Stimulated activated CD8-positive, alpha-beta memory T cell treated with anti-CD3 and anti-CD28 coated beads, Interleukin-7, amount 100 ng/mL, for 4 hours (primary cell): ENCODE results near the gene GJA1.
"Not testable (repeated sequence)": the region's sequence is repeated elsewhere in the genome, so short reads cannot be mapped to it uniquely, and the experiment has no call there.

Source experiments
- DNase-seq, 2 donors: peaks; one replicate each; pipeline ENCODE4 v3.0.0-alpha.2; 2020; ENCODE audit warnings: low read depth in 2 of 2

GJA1 gene

DNA sequence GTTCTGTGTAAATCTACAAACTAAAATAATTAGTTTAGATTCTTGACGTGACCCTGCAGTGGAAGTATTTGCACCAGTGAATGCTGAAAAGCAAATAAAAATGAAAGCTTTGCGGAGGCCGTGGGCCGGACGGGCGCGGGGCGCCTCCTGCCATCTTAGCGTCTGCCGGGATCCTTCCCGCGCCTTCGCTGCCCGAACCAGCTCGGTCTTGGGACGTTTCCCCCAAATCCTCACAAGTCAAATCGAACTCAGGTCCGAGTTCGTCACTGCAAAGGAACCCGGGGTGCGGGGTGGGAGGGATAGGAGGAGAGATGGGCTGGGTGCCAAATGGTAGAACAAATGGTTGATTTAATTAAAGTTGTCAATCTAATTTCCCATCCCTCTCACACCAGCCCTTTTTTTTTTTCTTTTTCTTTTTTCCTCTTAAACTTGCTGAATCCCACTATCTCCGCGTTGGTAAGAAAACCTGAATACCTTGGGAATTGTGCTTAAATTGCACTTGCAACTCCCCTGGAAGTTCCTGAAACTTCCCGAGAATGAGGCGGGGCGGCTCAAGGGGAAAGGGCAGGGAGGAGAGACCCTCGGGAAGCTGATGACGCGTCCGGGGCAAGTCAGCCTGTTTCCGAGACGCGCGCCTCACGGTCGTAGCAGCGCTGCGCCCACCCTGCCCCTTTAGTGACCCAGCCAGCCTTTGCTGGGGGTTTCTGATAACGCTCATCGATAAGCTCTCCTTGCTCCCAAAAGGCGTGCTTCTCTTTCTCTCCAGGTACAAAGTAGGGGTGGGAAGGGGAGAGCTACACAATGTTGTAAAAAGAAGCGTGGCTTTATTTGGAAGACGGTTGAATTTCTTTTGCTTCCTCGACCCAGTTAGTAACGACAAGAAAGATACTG, 1.8 kb downstream of the GJA1 start:
- peak in 1 of 2 donors; percentile 1 for DNase-seq

- no peak for DNase-seq
These were observed 2.6 kb downstream of the GJA1 start for GRCh38 chr6:121437851-121438651.

- DNase-seq: no peak
These were observed 3.4 kb downstream of the GJA1 start for GRCh38 chr6:121438869-121439268.

DNA sequence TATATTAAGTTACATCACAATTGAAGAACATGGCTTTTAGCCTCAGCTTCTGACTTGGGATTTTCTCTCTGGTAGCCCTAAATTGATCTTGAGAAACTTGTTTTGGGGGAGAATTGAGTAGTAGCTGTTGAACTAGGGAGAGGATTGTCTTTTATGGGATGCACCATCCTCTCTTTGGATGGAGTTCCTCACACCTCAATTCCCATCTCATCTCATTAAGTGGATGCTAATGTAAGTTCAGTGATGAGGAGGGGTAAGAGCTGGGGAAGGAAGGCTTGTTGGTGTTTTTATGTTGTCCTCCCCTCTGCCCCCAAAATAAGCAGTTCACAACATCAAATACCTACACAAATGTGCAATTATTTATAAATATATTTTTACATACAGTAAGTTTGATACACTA, 4.0 kb downstream of the GJA1 start:
- no peak for DNase-seq

DNA sequence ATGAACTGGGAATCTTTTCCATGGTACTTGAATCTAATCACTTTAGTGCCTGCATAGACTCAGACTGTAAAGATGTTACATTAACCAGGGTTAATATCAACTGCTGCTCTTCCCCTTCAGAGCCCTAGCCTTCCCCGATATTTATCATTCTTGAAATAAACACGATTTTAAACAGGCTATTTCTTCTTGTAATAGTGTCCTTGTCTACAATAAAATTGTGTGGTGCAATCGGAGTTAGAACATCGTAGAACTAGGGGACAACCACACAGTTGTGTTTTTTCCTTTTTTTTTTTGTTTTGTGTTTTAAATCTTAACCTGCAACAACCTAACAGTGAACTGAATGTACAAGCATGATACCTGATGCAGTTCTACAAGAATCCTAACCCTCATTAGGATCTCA, 4.5 kb downstream of the GJA1 start:
- no peak for DNase-seq

- no peak for DNase-seq
These were observed 6.0 kb downstream of the GJA1 start for GRCh38 chr6:121441477-121441876.

GRCh38 chr6:121442576-121442975, 7.1 kb downstream of the GJA1 start:
- no peak for DNase-seq

- no peak for DNase-seq
These were observed 8.6 kb downstream of the GJA1 start for GRCh38 chr6:121443971-121444541.

- DNase-seq: not testable (repeated sequence)
These were observed 11.3 kb downstream of the GJA1 start for GRCh38 chr6:121446705-121447104.

DNA sequence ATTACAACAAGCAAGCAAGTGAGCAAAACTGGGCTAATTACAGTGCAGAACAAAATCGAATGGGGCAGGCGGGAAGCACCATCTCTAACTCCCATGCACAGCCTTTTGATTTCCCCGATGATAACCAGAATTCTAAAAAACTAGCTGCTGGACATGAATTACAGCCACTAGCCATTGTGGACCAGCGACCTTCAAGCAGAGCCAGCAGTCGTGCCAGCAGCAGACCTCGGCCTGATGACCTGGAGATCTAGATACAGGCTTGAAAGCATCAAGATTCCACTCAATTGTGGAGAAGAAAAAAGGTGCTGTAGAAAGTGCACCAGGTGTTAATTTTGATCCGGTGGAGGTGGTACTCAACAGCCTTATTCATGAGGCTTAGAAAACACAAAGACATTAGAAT, 12.3 kb downstream of the GJA1 start:
- DNase-seq: not testable (repeated sequence)

DNA sequence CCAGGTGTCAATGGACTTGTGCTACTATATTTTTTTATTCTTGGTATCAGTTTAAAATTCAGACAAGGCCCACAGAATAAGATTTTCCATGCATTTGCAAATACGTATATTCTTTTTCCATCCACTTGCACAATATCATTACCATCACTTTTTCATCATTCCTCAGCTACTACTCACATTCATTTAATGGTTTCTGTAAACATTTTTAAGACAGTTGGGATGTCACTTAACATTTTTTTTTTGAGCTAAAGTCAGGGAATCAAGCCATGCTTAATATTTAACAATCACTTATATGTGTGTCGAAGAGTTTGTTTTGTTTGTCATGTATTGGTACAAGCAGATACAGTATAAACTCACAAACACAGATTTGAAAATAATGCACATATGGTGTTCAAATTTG, 13.1 kb downstream of the GJA1 start:
- DNase-seq: not testable (repeated sequence)

DNA sequence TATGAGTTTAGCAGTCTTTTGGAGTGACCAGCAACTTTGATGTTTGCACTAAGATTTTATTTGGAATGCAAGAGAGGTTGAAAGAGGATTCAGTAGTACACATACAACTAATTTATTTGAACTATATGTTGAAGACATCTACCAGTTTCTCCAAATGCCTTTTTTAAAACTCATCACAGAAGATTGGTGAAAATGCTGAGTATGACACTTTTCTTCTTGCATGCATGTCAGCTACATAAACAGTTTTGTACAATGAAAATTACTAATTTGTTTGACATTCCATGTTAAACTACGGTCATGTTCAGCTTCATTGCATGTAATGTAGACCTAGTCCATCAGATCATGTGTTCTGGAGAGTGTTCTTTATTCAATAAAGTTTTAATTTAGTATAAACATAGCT, 13.9 kb downstream of the GJA1 start:
- DNase-seq: no peak

DNA sequence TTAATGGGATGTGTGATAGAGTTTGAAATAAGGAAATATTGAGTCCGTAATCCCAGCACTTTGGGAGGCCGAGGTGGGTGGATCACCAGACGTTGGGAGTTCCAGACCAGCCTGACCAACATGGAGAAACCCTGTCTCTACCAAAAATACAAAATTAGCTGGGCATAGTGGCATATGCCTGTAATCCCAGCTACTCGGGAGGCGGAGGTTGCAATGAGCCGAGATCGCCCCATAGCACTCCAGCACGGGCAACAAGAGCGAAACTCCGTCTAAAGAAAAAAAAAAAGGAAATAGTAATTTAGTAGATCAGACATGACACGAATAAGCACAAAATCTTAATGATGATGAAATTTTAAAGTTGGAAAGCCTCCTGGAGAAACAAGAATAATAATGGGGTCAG, 14.8 kb downstream of the GJA1 start:
- no peak for DNase-seq

DNA sequence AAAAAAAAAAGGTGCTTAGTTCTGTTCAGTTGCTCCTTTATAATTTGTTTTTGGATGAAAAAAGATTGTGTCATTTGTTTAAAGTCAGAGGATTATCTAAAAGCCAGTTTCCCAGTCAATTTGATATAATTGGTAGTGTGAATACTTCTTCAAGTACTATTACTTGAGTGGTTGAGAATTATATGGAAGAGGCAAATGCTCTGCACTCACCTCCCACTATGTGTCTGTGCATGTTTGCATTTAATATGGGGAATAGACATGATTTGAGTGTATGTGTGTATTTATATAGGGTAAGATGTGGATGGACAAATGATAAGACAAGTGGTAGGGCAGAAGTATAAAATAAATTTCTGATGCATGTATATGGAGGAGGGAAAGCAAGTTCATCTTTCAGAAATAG, 15.8 kb downstream of the GJA1 start:
- DNase-seq: no peak

DNA sequence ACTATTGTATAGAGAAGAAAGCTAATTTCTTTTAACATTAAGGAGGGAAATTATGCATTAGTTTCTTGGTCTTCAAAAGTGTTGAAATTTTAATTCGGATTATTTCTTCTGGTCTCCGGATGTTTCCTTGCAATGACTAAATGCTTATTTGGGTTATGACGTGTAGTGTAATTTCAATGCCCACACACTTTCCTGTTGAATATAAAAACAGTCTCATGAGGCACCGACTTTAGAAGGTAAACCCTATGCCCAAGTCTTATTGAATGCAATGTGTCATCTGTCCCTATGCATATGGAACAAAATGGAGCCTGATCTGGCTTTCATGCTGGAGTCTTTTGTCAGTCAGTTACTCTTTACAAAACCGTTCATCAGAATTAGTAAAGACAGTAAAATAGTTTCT, 17.7 kb downstream of the GJA1 start:
- DNase-seq: no peak

GRCh38 chr6:121460170-121460569, 24.7 kb downstream of the GJA1 start:
- DNase-seq: no peak

DNA sequence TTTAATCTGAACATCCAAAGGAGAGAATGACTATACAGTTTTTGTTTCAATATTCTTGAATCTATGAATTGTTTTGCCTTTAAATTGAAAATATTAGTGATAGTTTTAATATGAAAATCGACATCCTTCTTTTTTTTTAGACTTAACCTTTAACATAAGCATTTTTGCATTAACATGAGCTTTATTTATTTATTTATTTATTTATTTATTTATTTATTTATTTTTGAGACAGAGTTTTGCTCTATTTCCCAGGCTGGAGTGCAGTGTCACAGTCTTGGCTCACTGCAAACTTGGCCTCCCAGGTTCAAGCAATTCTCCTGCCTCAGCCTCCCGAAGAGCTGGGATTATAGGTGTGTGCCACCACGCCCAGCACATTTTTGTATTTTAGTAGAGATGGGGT, 27.6 kb downstream of the GJA1 start:
- DNase-seq: no peak

- no peak for DNase-seq
These were observed 29.7 kb downstream of the GJA1 start for GRCh38 chr6:121465101-121465500.

DNA sequence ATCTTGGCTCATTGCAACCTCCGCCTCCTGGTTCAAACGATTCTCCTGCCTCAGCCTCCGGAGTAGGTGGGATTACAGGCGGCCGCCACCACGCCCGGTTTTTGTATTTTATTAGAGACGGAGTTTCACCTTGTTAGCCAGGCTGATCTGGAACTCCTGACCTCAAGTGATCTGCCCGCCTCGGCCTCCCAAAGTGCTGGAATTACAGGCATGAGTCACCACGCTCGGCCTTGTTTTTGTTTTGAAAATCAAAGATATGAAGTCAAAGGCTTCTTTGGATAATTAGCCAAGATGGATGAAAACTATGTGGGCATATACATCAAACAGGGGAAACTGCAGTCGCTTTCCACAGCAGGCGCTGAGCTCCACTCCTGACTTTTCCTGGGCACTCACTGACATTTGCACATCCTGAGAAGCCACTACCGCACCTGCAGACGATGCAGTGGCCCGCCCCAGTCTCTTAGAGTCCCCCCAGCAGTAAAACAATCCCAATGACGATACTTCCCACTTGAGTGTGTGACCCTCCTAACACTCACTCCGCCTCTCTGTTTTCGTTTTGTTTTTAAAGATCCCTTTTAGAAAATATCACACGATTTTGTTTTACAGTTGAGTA, 44.1 kb downstream of the GJA1 start:
- no peak for DNase-seq

DNA sequence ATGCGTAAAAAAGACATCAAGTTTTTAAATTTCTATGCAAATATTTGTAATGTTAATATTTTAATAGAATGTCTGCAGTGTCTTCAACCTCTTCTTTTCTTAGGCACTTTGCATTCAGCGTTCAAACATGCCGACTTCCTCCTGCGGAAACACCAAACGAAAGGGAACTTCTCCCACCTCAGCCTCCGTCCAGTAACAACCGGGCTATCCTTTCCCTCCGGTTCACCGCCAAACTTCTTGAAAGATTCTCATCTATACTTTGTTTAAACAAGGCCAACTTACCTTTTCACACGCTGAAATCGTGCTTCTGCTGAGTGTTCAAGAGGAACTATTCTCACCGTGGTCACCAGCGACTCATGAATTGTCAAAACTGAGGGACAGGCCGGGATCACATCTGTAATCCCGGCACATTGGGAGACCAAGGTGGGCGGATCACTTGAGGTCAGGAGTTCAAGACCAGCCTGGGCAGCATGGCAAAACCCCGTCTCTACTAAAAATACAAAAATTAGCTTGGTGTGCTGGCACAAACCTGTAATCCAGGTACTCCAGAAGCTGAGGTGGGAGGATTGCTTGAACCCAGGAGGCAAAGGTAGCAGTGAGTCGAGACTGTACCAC, 44.8 kb downstream of the GJA1 start:
- no peak for DNase-seq

DNA sequence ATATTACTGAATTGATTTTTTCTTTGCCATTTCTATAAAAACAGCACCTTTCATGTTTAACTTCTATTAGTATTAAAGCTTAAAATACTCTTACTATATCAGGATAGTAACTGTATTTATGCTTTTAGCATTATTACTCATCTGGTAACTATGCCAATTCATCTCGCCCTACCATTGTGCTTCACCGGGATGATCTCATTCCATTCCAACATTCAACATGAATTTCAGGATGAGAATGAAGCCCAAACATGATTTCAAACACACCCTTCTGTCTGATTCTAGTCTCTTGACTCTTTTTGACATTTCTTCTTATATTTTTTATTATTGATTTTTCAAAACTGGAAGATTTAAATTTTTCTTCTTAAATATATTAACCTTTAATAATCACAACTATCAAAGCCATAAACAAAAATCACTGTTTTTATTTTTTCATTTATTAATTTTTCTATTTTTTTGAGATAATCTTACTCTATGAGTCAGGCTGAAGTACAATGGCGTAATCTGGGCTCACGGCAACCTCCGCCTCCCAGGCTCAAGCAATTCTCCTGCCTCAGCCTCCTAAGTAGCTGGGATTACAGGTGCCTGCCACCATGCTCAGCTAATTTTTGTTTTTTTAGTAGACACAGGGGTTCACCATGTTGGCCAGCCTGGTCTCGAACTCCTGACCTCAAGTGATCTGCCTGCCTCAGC, 46.7 kb downstream of the GJA1 start:
- DNase-seq: no peak
